ENCODE results near the gene UPK3A.
"Not testable (repeated sequence)": the region's sequence is repeated elsewhere in the genome, so short reads cannot be mapped to it uniquely, and the experiment has no call there.

UPK3A gene

DNA sequence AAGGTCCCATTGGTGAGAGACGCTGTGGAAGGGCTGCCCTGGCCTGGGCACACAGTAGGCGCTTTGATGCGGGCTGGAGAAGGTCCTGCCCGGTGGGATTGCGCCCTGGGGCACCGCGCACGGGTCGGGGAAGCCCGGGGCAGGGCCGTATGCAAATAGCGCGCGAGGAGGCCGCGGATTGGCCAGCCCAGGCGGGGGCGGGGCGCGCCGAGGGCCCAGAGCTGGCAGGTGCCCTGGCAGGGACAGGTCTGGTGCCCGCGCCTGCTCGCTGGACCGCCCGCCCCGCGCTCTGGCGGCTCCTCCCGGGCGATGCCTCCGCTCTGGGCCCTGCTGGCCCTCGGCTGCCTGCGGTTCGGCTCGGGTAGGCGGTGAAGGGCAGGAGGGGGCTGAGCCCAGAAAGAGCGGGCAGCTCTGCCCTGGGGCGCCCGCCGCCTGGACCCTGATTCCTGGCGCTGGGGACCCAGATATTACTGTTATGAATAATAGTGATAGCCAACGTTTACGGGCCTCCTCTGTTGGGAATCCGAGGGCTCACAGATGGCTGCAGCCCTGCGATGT, at the start of gene UPK3A:
Gene UPK3A (plus strand): TSS at position 245 of the 558 bp plus-strand sequence. CDS start 65 bp downstream, at position 310.
- DNase-seq, result no peak

DNA sequence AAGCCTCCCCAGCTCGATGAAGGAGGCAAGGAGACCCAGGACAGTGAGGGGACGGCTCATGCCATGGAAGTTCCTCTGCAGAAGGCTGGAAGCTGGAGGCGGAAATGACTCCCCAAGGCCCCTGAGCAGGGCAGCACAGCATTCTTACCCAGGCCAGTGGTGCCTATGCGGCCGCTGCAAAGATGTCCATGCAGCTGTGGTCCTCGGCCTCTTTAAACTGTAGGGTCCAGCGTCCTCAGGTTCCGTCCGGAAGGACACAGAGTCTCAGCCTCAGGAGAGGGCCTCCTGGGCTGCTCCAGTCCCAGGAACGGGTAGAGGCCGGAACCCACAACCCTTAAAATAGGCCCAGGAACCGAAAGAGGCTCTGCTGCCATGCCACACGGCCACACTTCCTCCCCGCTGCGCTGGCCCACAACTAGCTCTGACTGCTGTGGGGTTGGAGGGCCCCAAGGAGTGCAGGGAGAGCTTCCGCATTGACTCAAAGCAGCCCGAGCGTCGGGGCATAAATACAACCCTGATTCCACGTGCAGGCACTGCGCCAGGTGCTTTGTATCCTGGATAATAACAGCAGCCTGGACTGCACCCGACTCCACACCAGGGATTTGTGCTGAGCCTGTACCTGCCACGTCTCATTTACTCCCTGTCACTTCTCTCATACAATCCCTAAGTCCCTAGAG, 49.5 kb upstream of the UPK3A start:
- no peak for DNase-seq

DNA sequence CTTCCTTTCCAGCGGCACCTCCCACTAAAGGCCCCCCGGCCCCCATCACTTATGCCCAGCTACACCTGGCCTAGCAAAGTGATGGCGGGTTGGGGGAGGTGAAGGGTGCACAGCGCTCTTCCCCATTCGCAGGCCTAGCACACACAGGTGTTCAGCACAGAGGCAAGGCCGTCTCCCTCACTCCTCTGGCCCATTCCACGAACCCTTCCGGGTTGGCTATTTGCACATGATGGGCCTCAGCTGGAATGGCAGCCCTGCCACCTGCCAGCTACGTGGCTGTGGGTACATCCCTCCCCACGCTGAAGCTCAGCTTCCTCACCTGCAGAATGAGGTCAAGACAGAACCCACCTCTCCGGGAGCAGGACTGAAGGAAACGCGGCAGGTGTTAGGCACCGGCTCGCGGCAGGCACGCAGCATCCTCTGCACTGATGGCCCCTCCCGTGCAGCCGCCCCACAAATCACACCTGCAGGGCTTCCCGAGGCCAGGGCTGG, 48.9 kb upstream of the UPK3A start:
- DNase-seq, result no peak

DNA sequence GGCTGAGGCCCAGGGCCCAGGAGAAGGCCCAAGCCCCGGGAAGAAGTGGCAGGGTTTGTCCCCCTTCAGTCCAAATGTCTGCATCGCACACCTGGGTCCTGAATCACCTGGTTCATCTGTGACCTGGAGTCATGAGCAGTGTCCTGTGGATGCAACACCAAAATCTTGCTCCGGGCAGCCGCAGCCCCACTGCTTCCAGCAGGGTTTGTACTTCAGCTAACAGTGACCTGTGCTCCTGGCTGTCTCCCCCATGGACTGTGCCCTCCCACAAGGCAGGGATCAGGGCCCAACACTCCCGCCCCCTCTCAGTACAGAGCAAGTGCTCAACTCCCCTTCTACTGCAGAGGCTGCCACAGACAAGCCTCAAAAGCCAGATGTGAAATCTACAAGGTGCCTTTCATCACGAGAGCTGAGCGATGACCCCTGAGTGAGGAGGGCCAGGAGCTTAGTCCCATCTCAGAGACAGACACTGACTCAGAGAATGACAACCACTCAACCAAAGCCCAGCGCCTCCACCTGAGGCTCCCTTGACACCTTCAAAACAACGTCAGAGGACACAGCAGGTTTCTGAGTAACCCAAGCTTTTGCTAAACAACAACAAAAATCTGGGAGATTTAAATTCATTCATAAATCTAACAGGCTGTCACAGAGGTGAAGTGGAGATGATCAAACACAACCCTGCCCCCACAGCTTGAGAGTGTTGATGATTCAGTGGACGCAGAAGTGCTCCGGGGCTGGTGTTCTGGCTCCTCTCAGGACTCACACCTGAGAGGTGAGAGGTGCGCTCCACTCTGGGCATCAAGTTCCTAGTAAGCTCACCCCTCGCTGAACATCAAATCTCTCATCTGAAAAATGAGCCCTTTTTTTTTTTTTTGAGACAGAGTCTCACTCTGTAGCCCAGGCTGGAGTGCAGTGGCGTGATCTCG, 47.4 kb upstream of the UPK3A start:
- no peak for DNase-seq

DNA sequence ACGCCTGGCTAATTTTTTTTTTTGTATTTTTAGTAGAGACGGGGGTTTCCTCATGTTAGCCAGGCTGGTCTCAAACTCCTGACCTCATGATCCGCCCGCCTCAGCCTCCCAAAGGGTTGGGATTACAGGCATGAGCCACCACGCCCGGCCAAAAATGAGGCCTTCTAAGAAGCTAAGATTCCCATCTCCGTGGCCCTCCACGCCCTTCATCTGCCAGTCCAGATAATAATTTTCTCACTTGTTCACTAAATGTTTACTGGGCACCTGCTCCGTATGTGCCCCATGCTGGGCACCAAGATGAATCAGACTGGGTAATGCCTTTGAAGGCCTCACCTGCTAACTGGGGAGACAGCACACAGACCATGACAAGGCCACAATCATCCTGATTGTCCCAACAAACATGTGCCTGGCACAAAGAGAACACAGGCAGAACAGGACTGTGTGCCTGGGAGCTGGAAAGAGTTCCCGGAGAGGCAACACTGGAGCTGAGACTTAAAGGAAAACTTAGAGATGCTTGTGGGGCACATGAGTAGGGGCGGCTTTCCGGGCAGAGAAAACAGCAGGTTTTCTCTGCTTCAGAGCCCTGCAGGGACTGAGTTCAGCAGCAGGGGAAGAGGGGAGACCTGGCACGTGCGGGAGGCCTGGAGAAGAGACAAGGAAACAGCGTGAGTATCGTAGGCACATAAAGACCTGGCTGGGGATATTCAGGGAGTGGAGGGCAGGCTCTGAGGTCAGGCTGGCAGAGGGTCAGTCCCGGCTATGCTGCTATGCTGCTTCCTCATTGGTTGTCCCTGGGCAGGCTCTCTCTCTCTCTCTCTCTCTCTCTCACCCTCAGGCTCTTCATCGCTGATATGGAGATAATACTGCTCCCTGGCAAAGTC, 46.4 kb upstream of the UPK3A start:
- no peak for DNase-seq

DNA sequence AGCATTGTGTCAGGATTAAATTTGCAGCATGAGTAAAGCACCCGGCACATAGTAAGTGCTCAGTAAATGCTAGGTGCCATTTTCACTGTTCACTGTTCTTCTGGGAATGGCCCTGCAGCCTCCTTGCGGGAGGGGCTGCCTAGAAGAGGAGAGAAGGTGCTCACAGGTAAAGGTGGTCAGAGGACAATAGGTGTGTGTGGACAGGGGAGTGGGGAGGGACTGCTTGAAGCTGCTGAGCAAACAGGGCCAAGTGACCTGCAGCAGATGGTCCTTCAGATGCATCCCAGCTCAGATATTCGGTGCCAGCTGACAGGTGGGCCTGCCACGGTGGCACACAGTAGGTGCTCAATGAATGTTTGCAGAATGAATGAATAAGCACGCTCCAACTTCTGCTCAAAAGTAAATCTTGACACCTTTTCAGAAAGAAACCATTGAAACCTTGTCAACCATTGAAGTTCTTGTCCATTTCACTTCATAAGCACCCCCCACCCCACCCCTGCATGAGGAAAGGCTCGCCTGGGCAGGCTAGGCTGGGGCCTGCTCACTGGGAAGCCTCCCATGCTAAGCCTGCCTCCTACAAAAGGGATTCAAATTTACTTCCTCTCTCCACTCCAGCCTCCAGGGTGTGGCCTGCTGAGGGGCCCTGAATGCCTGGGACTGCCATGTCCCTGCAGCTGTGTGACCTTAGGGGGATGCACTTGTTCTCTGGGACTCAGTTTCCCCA, 45.6 kb upstream of the UPK3A start:
- DNase-seq, result peak; percentile 61

DNA sequence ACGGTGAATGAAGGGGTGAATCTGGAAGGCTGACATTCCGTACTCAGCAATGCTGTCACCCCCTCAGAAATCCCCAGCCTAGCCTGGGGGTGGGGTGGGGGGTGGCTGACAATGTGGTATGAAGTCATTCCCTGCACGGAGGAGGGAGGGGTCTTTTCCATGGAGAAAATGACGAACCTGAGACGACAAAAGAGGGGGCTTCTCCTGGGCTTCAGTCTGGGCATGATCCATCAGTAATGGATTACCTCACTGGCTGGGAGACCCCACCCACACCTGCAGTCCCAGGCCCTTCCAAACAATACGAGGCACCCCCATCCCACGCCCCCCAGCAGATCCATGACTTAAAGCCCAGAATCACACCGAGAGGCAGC, 45.1 kb upstream of the UPK3A start:
- no peak for DNase-seq

DNA sequence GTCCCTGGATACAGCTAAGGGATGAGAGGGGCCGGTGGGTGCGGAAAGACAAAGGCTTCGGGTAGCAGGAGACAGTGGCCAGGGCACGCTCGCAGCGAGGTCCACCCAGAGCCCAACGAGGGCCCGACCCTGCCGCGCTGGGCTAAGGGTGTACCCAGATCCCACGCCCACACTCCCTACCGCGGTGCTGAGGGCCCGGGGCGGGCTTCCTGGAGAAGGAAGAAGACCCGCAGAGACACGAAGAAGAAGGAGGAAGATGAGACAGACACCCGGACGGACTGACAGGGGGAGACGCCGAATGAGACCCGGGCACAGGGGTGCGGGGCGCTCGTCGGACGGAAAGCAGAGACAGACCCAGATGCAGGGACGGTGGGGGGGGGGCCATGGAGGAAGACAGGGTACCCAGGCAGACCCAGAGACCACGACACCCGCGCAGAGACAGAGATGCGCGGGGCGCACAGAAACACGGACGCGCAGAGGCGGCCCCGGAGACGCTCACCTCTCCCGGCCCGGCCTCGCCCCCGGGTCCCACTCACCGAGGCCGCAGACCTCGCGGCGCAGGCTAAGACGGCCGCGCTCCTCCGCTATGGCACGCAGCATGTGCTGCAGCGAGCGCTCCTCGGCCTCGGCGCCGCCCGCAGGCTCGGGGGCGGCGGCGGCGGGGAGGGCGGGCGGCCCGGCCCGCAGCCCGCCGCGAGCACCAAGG, 44.5 kb upstream of the UPK3A start:
- DNase-seq, result peak; percentile 55

DNA sequence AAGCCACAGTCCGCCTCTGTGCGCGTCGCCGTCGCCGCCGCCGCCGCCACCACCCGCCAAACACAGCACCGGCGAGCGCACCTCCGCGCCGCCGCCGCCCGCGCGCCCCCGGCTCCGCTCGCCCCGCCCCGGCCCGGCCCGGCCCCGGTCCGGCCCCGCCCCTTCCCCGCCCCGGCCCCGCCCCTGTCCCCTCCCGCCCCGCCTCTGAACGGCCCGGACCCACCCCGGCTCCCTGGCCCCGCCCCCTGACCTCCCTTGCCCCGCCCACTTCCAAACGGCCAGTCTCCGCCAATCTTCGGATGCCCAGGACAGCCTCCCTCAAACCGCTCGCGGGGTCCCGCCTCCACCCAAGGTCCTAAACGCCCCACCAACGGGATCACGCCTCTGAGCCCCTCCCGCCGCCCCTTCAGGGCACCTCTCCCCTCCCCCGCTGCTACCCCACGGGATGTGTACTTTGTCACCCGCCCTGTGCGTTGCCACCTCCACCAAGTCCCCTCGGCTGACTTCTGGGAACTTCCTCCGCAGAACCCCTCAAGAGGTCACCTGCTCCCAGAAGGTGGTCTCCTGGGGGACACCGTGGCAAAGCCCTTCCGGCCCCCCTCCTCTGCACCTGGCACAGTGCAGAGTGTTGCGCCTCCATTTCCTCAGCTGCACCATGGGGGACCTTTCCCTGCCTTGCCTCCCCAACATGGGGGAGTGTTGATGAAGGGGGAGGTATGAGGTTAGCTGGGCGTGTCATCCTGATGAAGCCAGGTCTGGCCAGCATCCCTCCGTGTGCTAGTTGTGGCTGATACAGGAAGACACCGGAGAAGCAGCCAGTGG, 43.7 kb upstream of the UPK3A start, which contains the start of gene KIAA0930:
Gene KIAA0930 (minus strand): TSS at position 85 of the 822 bp plus-strand sequence. CDS start 191 bp downstream, outside the sequence.
- DNase-seq, result peak; percentile 86

DNA sequence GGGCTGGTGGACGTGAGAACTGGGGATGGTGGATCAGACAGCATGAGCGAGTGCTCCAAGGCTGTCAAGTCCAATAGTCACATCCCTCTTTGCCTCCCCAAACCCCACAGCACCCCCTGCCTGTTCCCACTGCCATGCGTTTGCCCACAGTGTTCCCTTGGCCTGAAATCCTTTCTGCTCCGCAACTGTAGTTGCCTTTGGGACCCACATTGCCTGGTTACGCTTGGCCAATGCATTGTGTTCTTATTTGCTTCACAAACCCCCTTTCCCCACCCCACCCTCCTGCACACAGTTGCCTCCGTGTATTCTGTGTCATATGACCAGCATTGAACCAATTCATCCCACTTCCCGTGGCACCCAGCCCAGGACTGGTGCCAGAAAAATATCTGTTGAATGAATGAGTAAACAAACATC, 42.0 kb upstream of the UPK3A start:
- no peak for DNase-seq

DNA sequence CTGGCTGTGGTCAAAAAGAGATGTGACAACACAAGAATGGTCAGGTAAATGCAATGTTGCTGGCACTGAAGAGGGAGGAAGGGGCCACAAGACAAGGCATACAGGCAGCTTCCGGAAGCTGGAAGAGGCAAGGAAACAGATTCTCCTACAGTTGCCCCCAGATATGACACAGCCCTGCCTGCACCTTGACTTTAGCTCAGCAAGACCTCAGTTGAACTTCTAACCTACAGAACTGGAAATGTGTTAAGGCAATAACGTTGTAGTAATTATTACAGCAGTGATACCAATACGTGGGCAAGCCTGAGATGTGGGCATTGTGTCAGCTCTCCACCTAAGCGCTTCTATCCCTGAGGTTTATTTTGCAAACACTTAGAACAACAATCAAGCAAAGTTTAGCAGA, 39.8 kb upstream of the UPK3A start:
- DNase-seq, result no peak

DNA sequence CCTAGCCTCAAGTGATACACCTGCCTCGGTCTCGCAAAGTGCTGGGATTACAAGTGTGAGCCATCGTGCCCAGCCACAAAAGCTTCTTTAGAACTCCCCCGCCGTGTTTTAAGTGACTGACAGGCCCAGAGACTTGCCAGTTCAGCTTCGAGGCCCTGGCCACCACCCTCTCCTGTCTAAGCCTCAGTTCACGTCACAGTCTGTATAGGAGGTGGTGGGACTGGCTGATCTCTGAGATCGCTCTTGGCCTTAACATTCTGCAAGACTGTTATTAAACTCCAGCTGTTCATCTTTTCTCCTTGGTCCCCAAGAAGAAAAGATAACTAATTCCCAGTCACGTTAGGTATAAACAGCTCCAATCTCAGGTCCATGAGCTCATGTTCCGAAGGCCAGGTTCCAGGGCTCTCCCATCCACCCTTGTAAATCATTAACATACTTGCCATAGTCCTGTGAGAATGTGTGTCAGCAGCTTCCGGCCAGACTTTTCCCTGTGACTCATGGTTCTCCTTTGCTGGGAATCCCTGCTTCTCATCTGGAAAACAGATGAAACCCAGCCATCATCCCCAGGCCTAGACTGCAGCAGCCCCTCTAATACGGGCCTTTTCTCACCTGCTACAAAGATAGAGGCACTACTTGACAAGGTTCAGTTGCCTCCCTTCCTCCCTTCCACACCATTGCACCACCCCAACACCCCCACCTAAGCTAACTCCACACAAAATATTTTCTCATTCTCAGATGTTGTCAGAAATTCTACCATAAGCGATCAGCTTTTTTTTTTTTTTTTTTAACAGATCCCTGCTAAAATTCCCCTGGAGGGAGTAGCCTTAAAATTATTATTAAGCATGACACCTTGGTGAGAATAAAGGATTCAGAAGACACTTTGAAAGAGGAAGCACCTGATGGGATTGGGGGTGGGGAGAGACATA, 38.4 kb upstream of the UPK3A start:
- DNase-seq, result no peak

DNA sequence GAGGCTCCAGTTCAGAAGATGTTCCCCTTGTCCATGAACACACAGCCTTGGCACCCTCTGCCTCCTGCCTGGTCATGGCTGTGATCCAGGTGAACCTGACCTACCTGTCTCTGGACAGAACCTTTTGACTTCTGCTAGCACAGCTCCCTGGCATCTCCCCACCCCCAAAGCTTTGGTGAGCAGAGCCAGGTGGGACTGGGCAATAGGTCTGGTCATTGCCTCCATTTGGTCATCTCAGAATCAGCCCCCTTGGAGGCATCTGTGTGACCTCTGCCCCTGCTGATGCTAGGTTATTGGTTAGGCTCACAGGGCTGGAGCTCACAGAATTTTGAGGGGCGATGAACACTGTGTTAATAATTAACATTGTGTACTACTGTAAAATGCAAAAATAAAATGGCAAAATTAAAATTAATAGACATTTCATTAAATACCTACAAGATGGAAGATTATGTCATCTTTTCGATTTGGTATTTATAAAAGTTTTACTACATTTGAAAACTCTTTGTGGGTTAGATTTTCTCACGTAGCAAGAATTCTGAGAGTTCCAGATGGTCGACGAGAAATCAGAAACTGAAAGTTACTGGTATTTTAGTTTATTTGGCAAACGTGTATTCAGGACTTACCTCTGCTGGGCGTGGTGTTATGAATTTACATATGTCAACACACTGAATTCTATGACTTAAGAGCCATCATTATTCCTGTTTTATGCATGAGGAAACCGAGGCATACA, 35.8 kb upstream of the UPK3A start:
- no peak for DNase-seq

DNA sequence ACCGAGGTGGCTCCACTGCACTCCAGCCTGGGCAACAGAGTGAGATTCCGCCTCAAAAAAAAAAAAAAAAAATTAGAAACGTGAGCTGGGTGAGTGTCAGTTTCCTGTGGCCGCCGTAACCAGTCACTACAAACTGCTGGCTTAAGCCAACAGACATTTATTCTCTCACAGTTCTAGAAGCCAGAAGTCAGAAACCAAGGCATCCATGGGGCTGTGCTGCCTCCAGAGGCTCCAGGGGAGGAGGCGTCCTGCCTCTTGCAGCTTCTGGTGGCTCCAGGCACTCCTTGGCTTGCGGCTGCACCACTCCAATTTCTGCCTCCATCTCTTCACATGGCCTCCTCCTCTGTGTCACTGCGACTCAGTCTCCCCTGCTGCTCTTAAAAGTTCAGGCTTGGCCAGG, 32.9 kb upstream of the UPK3A start:
- DNase-seq, result no peak

DNA sequence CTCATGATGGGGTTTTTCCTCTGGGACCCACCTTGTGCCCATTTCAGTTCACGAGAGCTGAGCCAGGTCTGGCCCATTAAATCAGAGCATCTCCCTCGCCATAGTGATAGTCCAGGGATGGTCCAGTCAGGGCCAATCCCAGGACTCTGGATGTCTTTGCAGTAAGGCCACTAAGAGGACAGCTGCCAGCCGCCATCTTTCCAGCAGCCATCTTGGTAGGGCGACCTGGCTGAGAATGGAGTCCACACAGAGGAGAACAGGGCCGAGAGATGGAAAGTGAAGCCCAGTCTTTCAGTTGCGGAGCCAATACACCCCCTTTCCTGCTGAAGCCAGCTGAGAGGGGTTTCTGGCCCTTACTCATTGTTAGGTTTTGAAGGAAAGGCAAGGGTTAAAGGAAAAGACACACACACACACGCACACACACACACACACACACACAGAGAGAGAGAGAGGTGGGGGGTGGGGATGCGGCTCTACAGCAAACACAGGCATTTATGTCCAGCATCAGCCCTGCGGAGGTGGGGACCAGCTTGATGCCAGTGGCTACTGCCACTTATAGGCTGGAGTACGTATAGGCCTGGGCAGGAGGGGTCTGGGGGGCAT, 31.6 kb upstream of the UPK3A start:
- no peak for DNase-seq

DNA sequence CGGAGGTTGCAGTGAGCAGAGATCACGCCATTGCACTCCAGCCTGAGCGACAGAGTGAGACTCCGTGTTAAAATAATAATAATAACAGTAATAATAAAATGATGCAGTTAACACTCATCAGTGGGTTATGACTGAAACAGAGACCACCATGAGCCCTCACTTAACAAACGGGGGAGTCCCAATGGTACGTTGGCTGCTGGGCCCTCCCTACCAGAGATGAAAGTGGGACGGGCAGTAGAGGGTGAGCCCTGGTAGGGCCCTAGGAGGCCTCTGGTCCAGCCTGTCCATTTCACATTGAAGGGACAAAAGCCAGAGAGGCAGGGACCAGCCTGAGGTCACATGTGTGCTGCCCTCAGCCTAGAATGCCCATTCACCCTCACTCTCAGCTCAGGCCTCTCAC, 30.4 kb upstream of the UPK3A start:
- DNase-seq, result no peak

DNA sequence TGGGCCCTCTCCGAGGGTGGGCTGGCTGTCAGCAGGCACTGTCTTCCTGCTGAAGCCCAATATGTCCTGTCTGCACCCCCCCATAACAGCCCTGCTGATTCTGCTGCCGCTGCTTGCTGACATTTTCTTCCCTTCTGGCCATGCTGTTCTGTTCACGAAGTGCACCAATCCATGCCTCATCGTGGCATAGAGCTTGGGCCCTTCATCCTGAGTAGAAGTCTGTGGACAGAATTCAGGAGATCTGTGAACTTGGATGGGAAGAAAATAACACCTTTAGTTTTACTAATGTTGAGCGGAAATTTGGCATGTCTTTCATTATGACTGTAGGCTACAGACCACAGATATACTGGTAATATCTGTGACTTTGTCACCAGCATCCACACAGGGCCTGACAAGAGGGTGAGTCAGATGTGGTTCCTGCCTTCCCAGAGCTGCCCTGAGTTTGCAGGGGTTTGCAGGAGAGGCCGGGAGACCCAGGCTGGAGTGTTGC, 29.9 kb upstream of the UPK3A start:
- no peak for DNase-seq

DNA sequence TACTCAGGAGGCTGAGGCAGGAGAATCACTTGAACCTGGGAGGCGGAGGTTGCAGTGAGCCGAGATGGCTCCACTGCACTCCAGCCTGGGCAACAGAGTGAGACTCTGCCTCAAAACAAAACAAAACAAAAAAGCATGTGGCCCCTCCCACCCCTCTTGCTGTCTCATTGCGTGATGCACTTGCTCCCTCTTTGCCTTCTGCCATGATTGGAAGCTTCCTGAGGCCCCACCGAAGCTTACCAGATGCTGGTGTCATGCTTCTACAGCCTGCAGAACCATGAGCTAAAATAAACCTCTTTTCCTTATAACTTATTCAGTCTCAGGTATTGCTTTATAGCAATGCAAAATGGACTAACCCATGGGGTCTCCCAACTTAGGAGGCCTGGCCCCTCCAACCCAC, 26.8 kb upstream of the UPK3A start:
- not testable (repeated sequence) for DNase-seq
